HCT116 (cell line): ENCODE measurements around the gene BLTP3B. TPM values are rescaled to one million over a fixed set of nuclear protein-coding genes. Genes with fewer than 3 reads are reported as not detected.

Experiments used
- ATAC-seq: fragments of 200-7000 bp; cut with Tn5 transposase; 2 replicates; pipeline ENCODE4 v1.9.1; 2020; ENCODE audit warnings: mild to moderate bottlenecking, moderate library complexity
- BruUV-seq: library from RNA; stranded (reverse); fragments of 400-500 nt; replicated peaks from 2 replicates; lab custom pipeline; 2021; lab: Mats Ljungman, UMichigan
- CTCF ChIA-PET: fragments of 300-600 bp; sonication (Branson Sonifier 250); formaldehyde crosslinking; loops from one replicate; lab custom pipeline; 2021; ENCODE audit warnings: antibody characterized with exemption; lab: Charles Lee
- POLR2A ChIA-PET: fragments of 300-600, 350-600 bp; sonication (Branson Sonifier 250); formaldehyde crosslinking; loops from one replicate; lab custom pipeline; 2021; ENCODE audit warnings: antibody characterized with exemption; lab: Charles Lee
- RAD21 ChIA-PET, 2 experiments: fragments of 300-600 bp; sonication (Branson Sonifier 250); formaldehyde crosslinking; loops; one replicate each; lab custom pipeline; 2023; ENCODE audit warnings: low total read pairs in 2 of 2; ENCODE audit not compliant: uncharacterized antibody in 2 of 2, unreplicated experiment in 2 of 2, low non-redundant PET in 1 of 2; lab: Charles Lee
- DNase-seq: peaks from one replicate; pipeline ENCODE4 v3.0.0-alpha.2; 2010; ENCODE audit warnings: low read depth, low spot score
- H2AFZ ChIP-seq: fragments of 200-600 bp; shearing (Covaris generic), sonication (generic); 2 replicates; pipeline ENCODE4 v1.6.1; 2017; ENCODE audit warnings: low read depth, mixed run types, mixed read lengths, antibody characterized with exemption, low read length; ENCODE audit not compliant: poor library complexity, severe bottlenecking
- H3K27ac ChIP-seq: 2 replicates; pipeline ENCODE4 v1.5.1; 2012; ENCODE audit warnings: low read depth, low read length
- H3K27me3 ChIP-seq: fragments of 200-600 bp; sonication (generic); 2 replicates; pipeline ENCODE4 v1.6.1; 2016; ENCODE audit warnings: mixed run types, low read length, mixed read lengths; ENCODE audit not compliant: insufficient read depth
- H3K36me3 ChIP-seq, 2 experiments: fragments of 200-500 bp in 1 of 2; fragments of 200-600 bp in 1 of 2; sonication (Bioruptor generic) in 1 of 2; sonication (generic) in 1 of 2; 2 replicates each; pipeline versions ENCODE4 v1.5.1 to v1.6.1; 2014 to 2016; ENCODE audit warnings: low read length in 2 of 2, inconsistent platforms in 1 of 2, mixed read lengths in 1 of 2, mixed run types in 1 of 2; ENCODE audit not compliant: insufficient read depth in 2 of 2, control insufficient read depth in 1 of 2
- H3K4me1 ChIP-seq, 2 experiments: fragments of 200-600 bp in 1 of 2; sonication (generic) in 1 of 2; 2 replicates each; pipeline versions ENCODE4 v1.5.1 to v1.6.1; 2012 to 2017; ENCODE audit warnings: low read length in 2 of 2, inconsistent platforms in 1 of 2, mild to moderate bottlenecking in 1 of 2, mixed read lengths in 1 of 2, mixed run types in 1 of 2, moderate library complexity in 1 of 2; ENCODE audit not compliant: insufficient read depth in 2 of 2, control insufficient read depth in 1 of 2
- H3K4me2 ChIP-seq: fragments of 200-600 bp; sonication (generic); 2 replicates; pipeline ENCODE4 v1.6.1; 2017; ENCODE audit warnings: mixed run types, low read length, mixed read lengths
- H3K4me3 ChIP-seq, 2 experiments: fragments of 200-600 bp in 1 of 2; sonication (generic) in 1 of 2; replicated peaks in 1 of 2; 2 replicates each; pipeline ENCODE4 v1.5.1; 2011 to 2016; ENCODE audit warnings: low read length in 2 of 2, control low read depth in 1 of 2, low read depth in 1 of 2, mild to moderate bottlenecking in 1 of 2, mixed read lengths in 1 of 2, mixed run types in 1 of 2
- H3K79me2 ChIP-seq: fragments of 200-600 bp; sonication (generic); 2 replicates; pipeline ENCODE4 v1.6.1; 2017; ENCODE audit warnings: mild to moderate bottlenecking, mixed run types, low read length, moderate library complexity, mixed read lengths; ENCODE audit not compliant: insufficient read depth
- H3K9ac ChIP-seq: fragments of 200-600 bp; sonication (generic); 2 replicates; pipeline ENCODE4 v1.6.1; 2016; ENCODE audit warnings: low read length, mixed read lengths
- H3K9me2 ChIP-seq: fragments of 200-600 bp; sonication (generic), shearing (Covaris generic); 2 replicates; pipeline ENCODE4 v1.6.1; 2017; ENCODE audit warnings: mixed run types, mild to moderate bottlenecking, moderate library complexity; ENCODE audit not compliant: insufficient read depth
- H3K9me3 ChIP-seq, 2 experiments: fragments of 200-500 bp in 1 of 2; fragments of 200-600 bp in 1 of 2; sonication (Bioruptor generic) in 1 of 2; sonication (generic) in 1 of 2; 2 replicates each; pipeline ENCODE4 v1.6.1; 2014 to 2017; ENCODE audit warnings: low read length in 2 of 2, mixed read lengths in 2 of 2, inconsistent platforms in 1 of 2, low read depth in 1 of 2, mild to moderate bottlenecking in 1 of 2, mixed run types in 1 of 2, moderate library complexity in 1 of 2; ENCODE audit not compliant: control insufficient read depth in 1 of 2, insufficient read depth in 1 of 2
- H4K20me1 ChIP-seq: fragments of 200-600 bp; sonication (generic), shearing (Covaris generic); 2 replicates; pipeline ENCODE4 v1.6.1; 2017; ENCODE audit warnings: mixed run types, mild to moderate bottlenecking, moderate library complexity; ENCODE audit not compliant: insufficient read depth
- CBX3 ChIP-seq: IDR thresholded peaks from 2 replicates; pipeline ENCODE4 v1.6.1; 2012; ENCODE audit warnings: low read depth
- ELF1 ChIP-seq: IDR thresholded peaks from 2 replicates; pipeline ENCODE4 v1.6.1; 2012; ENCODE audit warnings: low read depth, borderline replicate concordance
- EZH2 ChIP-seq: fragments of 200-600 bp; sonication (generic); IDR thresholded peaks from 2 replicates; pipeline ENCODE4 v1.6.1; 2017; ENCODE audit warnings: antibody characterized with exemption, mixed run types
- POLR2A ChIP-seq: IDR thresholded peaks from 2 replicates; pipeline ENCODE4 v1.7.0; 2011; ENCODE audit warnings: borderline replicate concordance; ENCODE audit not compliant: insufficient read depth, insufficient read length; ENCODE audit errors: extremely low read depth
- SIN3A ChIP-seq: IDR thresholded peaks from 2 replicates; pipeline ENCODE4 v1.6.1; 2012; ENCODE audit warnings: low read depth
- SP1 ChIP-seq: IDR thresholded peaks from 2 replicates; pipeline ENCODE4 v1.6.1; 2012; ENCODE audit warnings: low read depth
- SRF ChIP-seq: IDR thresholded peaks from 2 replicates; pipeline ENCODE4 v1.6.1; 2012; ENCODE audit warnings: low read depth
- YY1 ChIP-seq: IDR thresholded peaks from 2 replicates; pipeline ENCODE4 v1.6.1; 2011; ENCODE audit warnings: low read length, low read depth, moderate library complexity, mild to moderate bottlenecking; ENCODE audit not compliant: insufficient replicate concordance; ENCODE audit errors: extremely low read depth
- ZNF274 ChIP-seq: fragments of 200-500 bp; sonication (Bioruptor generic); IDR thresholded peaks from 2 replicates; pipeline ENCODE4 v1.6.1; 2014; ENCODE audit warnings: mild to moderate bottlenecking, low read depth, low read length, inconsistent platforms
- intact Hi-C: fragments of 100-400 bp; cut with micrococcal nuclease; formaldehyde crosslinking; loops from 2 replicates; pipeline ENCODE4 v1.10.0; 2022
- total RNA-seq: library from RNA; stranded (reverse); gene quantifications from one replicate; pipeline ENCODE4 v1.2.1, GENCODE V29; 2021; ENCODE audit not compliant: unreplicated experiment
- TF ChIP-seq, protein P1 (sequence below): IDR thresholded peaks from 2 replicates; pipeline ENCODE4 v1.6.1; 2012
- TF ChIP-seq, protein P2 (sequence below): IDR thresholded peaks from 2 replicates; pipeline ENCODE4 v1.6.1; 2012; ENCODE audit warnings: low read depth
- TF ChIP-seq, protein P3 (sequence below), 3 experiments: fragments of 200-600 bp in 1 of 3; sonication (generic) in 1 of 3; IDR thresholded peaks in 2 of 3; conservative IDR thresholded peaks in 1 of 3; 2 replicates each; pipeline ENCODE4 v1.5.1; 2012 to 2017; ENCODE audit warnings: low read depth in 2 of 3, low read length in 2 of 3, antibody characterized with exemption in 1 of 3, borderline replicate concordance in 1 of 3, control low read depth in 1 of 3, mild to moderate bottlenecking in 1 of 3, mixed read lengths in 1 of 3, mixed run types in 1 of 3, moderate library complexity in 1 of 3; ENCODE audit not compliant: insufficient read depth in 1 of 3
- TF ChIP-seq, protein P4 (sequence below): IDR thresholded peaks from 2 replicates; pipeline ENCODE4 v1.6.1; 2012

BLTP3B gene
- total RNA-seq, 1 experiment from 2014 or later: 24.5 TPM

DNA sequence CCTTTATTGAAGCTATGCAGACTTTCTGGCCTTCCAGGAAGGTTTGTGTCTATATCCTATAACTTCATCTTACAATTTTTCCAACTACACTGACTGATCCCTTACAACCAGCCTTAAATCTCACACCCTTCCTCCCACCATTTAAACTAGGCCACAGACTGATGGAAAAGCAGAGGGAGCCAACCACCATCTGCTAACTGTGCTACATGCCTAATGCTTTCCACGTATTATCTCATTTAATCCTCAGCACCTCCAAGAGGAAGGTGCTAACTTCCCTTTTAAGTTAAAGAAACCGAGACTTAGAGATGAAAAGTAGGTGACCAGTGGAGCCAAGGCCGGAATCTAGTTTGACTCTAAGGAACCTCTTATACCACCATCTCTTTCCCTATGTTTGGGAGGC lies 22.7 kb upstream of the BLTP3B start:
- intact Hi-C loops: no loop called here
- Histone ChIP-seq H3K36me3 (no peaks in the 10 kb centered on the region), H3K79me2 (no peaks in the 10 kb centered on the region), H3K9me2 (no peaks in the 10 kb centered on the region), H3K27me3 (no peaks in the 10 kb centered on the region), H2AFZ (no peak overlapping the region), H3K27ac (no peak overlapping the region), H3K9me3 (no peaks in the 10 kb centered on the region), H4K20me1 (no peaks in the 10 kb centered on the region), H3K9ac (no peak overlapping the region), H3K4me2 (no peak overlapping the region), H3K4me3 (no peak overlapping the region), H3K4me1 (peaks cover 4 to 13% of the 10 kb centered on the region in 2 experiments)
- ChIA-PET POLR2A (no interaction called here), RAD21 (no interaction called here), CTCF (interaction anchor here (4.1 kb wide), 1 partner anchor 10 kb away, joined by 18 read pairs; no protein-coding TSS in a partner anchor)
- TF ChIP-seq EZH2: no peak
- no peak for TF ChIP-seq SRF
- TF ChIP-seq, protein P1, sequence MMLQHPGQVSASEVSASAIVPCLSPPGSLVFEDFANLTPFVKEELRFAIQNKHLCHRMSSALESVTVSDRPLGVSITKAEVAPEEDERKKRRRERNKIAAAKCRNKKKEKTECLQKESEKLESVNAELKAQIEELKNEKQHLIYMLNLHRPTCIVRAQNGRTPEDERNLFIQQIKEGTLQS: no peak
- TF ChIP-seq ZNF274: no peak
- DNase-seq (no peak), ATAC-seq (no peak)
- no TSS peak for BruUV-seq

DNA sequence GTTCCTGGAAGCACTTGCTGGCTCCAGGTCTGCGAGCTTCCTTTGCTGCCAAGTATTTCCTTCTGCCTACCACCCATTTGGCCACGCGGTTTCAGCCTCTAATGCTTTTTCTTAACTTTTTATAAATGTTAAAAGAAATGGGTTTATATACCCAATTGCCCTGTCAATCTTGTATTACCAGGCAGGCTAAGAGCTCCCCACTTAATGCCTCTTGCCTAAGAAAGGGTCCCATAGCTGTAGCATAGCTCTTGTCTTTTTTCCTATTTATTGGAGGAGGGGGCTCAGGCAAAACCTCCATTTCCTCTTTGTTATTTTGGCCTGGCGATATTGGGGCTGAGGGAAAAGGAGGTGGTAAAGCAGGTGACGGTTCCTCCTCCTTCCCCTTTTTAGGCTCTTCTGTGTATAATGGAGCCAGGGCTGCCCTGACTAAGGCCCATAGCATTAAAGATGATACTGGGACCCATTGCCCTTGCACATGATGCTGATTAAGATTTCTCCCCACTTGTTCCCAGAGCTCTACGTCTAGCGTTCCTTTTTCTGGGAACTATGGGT lies 21.6 kb upstream of the BLTP3B start:
- no peak for TF ChIP-seq SP1
- TF ChIP-seq, protein P2, sequence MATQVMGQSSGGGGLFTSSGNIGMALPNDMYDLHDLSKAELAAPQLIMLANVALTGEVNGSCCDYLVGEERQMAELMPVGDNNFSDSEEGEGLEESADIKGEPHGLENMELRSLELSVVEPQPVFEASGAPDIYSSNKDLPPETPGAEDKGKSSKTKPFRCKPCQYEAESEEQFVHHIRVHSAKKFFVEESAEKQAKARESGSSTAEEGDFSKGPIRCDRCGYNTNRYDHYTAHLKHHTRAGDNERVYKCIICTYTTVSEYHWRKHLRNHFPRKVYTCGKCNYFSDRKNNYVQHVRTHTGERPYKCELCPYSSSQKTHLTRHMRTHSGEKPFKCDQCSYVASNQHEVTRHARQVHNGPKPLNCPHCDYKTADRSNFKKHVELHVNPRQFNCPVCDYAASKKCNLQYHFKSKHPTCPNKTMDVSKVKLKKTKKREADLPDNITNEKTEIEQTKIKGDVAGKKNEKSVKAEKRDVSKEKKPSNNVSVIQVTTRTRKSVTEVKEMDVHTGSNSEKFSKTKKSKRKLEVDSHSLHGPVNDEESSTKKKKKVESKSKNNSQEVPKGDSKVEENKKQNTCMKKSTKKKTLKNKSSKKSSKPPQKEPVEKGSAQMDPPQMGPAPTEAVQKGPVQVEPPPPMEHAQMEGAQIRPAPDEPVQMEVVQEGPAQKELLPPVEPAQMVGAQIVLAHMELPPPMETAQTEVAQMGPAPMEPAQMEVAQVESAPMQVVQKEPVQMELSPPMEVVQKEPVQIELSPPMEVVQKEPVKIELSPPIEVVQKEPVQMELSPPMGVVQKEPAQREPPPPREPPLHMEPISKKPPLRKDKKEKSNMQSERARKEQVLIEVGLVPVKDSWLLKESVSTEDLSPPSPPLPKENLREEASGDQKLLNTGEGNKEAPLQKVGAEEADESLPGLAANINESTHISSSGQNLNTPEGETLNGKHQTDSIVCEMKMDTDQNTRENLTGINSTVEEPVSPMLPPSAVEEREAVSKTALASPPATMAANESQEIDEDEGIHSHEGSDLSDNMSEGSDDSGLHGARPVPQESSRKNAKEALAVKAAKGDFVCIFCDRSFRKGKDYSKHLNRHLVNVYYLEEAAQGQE: no peak
- no peak for TF ChIP-seq ZNF274
- TF ChIP-seq YY1: no peak
- TF ChIP-seq ELF1: no peak
- TF ChIP-seq, protein P3, sequence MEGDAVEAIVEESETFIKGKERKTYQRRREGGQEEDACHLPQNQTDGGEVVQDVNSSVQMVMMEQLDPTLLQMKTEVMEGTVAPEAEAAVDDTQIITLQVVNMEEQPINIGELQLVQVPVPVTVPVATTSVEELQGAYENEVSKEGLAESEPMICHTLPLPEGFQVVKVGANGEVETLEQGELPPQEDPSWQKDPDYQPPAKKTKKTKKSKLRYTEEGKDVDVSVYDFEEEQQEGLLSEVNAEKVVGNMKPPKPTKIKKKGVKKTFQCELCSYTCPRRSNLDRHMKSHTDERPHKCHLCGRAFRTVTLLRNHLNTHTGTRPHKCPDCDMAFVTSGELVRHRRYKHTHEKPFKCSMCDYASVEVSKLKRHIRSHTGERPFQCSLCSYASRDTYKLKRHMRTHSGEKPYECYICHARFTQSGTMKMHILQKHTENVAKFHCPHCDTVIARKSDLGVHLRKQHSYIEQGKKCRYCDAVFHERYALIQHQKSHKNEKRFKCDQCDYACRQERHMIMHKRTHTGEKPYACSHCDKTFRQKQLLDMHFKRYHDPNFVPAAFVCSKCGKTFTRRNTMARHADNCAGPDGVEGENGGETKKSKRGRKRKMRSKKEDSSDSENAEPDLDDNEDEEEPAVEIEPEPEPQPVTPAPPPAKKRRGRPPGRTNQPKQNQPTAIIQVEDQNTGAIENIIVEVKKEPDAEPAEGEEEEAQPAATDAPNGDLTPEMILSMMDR (IDR thresholded peaks at IDR 0.05 in 2 of 3, conservative IDR thresholded peaks at IDR 0.05 in 1 of 3; ENCODE audit: borderline replicate concordance in 1 of 3, insufficient read depth in 1 of 3, low read depth in 2 of 3, low read length in 2 of 3): no peak
- no peak for TF ChIP-seq SIN3A
- no peak for TF ChIP-seq CBX3
- no peak for TF ChIP-seq POLR2A
- TF ChIP-seq, protein P4, sequence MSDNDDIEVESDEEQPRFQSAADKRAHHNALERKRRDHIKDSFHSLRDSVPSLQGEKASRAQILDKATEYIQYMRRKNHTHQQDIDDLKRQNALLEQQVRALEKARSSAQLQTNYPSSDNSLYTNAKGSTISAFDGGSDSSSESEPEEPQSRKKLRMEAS: no peak
- peaks cover 4 to 13% of the 10 kb centered on the region in 2 experiments for H3K4me1 ChIP-seq
- no peak for DNase-seq
- H3K79me2 ChIP-seq: no peaks in the 10 kb centered on the region
- peak overlapping the region; percentile 76 for H3K4me2 ChIP-seq
- intact Hi-C loops: no loop called here
- no peaks in the 10 kb centered on the region for H3K27me3 ChIP-seq
- H3K4me3 ChIP-seq: peak overlapping the region in 1 of 2 experiments; percentile 48; a peak in 1 of 4 replicates
- CTCF ChIA-PET: interaction anchor here (4.1 kb wide), 1 partner anchor 9 kb away, joined by 18 read pairs; no protein-coding TSS in a partner anchor
- RAD21 ChIA-PET: interaction anchor here in 1 of 2 experiments (0.7 kb wide), 1 partner anchor 159 kb away, joined by 3 read pairs; no protein-coding TSS in a partner anchor
- no peaks in the 10 kb centered on the region for H4K20me1 ChIP-seq
- POLR2A ChIA-PET: no interaction called here
- H3K9ac ChIP-seq: no peak overlapping the region
- H2AFZ ChIP-seq: no peak overlapping the region
- ATAC-seq: peak; percentile 17
- no peak overlapping the region for H3K27ac ChIP-seq
- no peaks in the 10 kb centered on the region for H3K9me3 ChIP-seq
- TSS peak; percentile 7 for BruUV-seq
- no peaks in the 10 kb centered on the region for H3K9me2 ChIP-seq
- no peaks in the 10 kb centered on the region for H3K36me3 ChIP-seq
